ENCODE results near the gene FAM3D.

- TF ChIP-seq CTCF (IDR thresholded peaks at IDR 0.05; ENCODE audit: control extremely low read depth in 1 of 3, insufficient read depth in 1 of 3, low read depth in 1 of 3, low read length in 3 of 3) (no peak), RXRA (IDR thresholded peaks at IDR 0.05; ENCODE audit: insufficient read depth, low read depth, low read length) (no peak), GABPA (IDR thresholded peaks at IDR 0.05; ENCODE audit: borderline replicate concordance, insufficient read depth, low read length) (no peak), SP2 (IDR thresholded peaks at IDR 0.05; ENCODE audit: low read length) (no peak), GTF2F1 (IDR thresholded peaks at IDR 0.05; ENCODE audit: borderline replicate concordance, low read depth, low read length) (no peak), SUZ12 (IDR thresholded peaks at IDR 0.05; ENCODE audit: low read length) (no peak), USF2 (IDR thresholded peaks at IDR 0.05; ENCODE audit: low read length) (no peak), CTBP2 (IDR thresholded peaks at IDR 0.05; ENCODE audit: borderline replicate concordance, insufficient read depth, insufficient read length, low read length) (no peak), TEAD4 (IDR thresholded peaks at IDR 0.05; ENCODE audit: low read depth, low read length) (no peak), JUND (IDR thresholded peaks at IDR 0.05; ENCODE audit: low read length) (no peak)
Observed at GRCh38 chr3:58603606-58604005, 63.0 kb downstream of the FAM3D start.
